Panc1 (cell line): ENCODE measurements around the gene AFG3L2.

Source experiments
- POLR2AphosphoS5 ChIP-seq: IDR thresholded peaks from 2 replicates; pipeline ENCODE4 v1.6.1; 2012; ENCODE audit warnings: mild to moderate bottlenecking, low read depth, low read length, moderate library complexity
- TCF7L2 ChIP-seq: IDR thresholded peaks from 2 replicates; pipeline ENCODE4 v1.6.1; 2011; ENCODE audit warnings: mild to moderate bottlenecking, low read depth, low read length, inconsistent platforms
- TF ChIP-seq, protein P1 (sequence below): fragments of 450-650 bp; IDR thresholded peaks from 2 replicates; pipeline ENCODE4 v1.5.1; 2017; ENCODE audit warnings: mild to moderate bottlenecking

- TF ChIP-seq, protein P1, sequence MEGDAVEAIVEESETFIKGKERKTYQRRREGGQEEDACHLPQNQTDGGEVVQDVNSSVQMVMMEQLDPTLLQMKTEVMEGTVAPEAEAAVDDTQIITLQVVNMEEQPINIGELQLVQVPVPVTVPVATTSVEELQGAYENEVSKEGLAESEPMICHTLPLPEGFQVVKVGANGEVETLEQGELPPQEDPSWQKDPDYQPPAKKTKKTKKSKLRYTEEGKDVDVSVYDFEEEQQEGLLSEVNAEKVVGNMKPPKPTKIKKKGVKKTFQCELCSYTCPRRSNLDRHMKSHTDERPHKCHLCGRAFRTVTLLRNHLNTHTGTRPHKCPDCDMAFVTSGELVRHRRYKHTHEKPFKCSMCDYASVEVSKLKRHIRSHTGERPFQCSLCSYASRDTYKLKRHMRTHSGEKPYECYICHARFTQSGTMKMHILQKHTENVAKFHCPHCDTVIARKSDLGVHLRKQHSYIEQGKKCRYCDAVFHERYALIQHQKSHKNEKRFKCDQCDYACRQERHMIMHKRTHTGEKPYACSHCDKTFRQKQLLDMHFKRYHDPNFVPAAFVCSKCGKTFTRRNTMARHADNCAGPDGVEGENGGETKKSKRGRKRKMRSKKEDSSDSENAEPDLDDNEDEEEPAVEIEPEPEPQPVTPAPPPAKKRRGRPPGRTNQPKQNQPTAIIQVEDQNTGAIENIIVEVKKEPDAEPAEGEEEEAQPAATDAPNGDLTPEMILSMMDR, result no peak
- no peak for TF ChIP-seq POLR2AphosphoS5
- no peak for TF ChIP-seq TCF7L2
Measured at GRCh38 chr18:12423820-12424219, 46.8 kb upstream of the AFG3L2 start.
